Activated CD8-positive, alpha-beta memory T cell treated with anti-CD3 and anti-CD28 coated beads, Interleukin-2, amount 50 U/mL, for 1 hour (primary cell): Measurements from ENCODE around the gene FTO.
"Not testable (repeated sequence)": the region's sequence is repeated elsewhere in the genome, so short reads cannot be mapped to it uniquely, and the experiment has no call there.

Experiments used
- DNase-seq: peaks from one replicate; pipeline ENCODE4 v3.0.0-alpha.2; 2020; ENCODE audit errors: extremely low read depth

FTO gene

DNA sequence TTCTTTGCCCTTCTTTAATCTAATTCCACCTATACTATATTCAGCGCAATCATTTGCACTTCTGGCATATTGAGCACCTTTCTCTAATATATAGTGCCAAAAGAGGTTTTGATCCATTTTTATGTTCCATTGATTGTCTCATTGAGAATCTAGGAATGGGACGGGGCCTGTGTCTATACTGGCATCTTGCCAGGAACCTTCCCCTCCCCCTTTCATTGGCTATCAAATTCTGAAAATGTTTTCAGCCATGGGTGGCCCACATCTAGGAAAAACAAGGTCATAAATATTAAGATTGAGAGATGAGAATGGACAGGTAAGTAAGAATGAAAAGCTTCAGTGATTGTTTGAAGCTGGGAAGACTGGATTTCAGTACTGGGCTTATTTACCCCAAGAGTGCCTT lies 159.9 kb downstream of the FTO start:
- DNase-seq: no peak

DNA sequence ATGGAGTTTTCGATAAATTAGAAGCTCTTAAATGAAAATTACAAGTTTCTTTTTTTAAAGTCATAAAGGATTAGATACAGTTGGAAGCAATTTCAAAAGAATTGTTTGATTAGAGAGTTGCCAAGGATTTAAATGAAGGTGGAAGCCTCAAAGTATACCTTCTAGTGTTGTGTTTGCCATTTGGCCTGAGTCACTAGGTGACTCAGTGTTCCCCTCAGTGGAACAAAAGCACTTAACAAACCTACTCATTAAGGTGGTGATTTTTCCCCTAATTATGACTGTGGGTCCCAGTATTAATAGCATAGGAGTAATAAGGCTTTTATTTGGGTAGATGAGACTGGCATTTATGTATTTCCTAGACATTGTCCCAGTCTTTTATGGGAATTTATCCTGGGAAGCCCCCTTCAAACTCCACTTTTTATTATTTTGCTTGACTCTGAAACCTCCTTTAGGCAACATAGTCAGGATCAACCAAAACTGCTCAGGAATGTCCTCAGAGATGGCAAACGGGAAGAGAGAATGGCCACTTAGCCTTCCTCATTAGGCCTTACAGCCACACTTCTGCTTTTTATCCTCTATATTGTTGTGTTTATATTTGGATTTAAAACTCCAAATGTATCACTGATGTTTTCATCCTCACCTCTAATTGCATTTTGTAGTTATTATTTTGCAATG lies 161.0 kb downstream of the FTO start:
- DNase-seq: no peak

DNA sequence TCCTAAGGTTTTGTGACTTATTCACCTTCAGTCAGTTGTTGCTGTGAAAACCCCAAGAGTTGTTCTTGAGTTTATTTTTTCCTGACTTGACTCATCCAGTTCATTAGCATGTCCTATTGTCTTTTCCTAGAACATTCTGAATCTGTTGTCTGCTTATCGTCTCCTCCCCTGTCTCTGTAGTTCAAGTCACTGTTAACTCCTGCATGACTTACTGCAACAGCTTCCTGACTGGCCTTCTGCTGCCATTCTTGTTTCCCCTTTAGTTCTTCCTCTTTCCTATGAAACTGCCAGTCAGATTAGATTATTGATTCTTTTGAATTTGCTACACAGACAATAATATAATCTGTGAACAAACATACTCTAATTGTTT lies 161.5 kb downstream of the FTO start:
- DNase-seq: no peak

DNA sequence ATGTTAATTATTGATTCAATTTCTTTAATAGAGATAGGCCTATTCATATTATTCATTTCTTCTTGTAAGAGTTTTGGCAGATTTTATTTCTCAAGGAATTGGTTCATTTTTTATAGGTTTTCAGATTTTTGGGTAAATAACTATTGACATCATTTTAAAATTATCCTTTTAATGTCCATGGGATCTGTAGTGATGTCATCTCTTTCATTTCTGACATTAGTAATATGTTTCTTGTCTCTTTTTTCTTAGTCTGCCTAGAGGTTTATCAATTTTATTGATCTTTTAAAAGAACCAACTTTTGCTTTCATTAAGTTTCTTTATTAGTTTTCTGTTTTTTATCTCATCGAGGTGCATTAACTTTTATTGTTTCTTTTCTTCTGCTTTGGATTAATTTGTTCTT lies 162.6 kb downstream of the FTO start:
- DNase-seq: no peak

DNA sequence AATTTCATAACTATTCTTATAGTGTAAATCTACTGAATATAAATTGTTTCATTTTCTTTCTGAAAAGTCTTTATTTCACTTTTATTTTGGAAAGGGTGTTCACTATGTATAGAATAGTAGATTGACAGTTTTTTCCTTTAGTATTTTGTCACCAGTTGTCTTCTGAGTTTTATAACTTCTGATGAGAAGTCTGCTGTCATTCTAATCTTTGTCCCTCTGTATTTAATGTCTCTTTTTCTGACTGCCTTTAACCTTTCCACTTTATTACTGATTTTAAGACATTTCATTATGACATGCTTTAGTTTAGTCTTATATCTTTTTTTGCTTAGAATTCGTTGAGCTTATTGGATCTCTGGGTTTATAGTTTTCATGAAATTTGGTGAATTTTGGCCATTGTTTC lies 166.9 kb downstream of the FTO start:
- DNase-seq: no peak

DNA sequence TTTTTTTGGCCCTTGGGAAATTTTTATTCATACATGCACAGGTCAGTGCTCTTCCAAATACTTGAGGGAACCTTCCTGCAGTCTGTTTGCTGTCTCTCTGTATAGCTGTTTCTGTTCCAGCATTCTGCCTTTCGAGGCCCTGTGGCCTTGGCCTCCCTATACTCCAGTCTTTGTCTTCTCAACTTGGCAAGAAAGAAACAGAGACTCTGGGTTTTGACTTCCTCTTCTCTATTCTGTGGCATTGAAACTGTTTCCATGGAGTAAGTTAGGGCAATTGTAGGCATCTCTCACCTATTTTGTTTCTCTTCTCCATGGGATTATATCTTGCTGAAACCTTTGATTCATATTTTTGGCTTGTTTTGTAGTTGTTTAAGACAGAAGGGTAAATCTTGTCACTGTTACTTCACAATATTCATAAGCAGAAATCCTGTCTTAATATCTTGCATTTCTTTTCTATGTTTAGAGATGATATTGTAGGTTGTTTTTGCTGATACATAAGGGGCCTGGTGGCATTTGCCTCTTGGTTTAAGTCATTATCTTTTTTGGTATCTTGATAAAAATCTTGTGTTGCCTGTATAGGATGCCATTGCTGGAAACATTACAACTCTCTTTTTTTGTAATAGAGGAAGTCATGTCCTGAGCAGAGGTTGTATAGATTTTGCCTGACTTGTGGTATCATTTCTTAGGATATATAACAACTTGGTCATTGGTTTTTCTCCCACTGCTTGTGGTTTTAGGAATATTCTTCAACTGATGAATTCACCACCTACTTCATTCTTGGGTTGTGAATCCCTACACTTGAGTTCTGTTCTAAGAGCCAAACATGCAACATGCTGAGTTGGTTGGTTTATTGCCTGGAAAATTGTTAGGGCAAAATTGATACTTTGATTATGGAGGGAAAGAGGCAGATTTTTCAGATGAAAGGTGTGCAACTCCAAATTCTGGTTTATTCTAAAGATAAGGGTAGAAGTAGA lies 168.6 kb downstream of the FTO start:
- no peak for DNase-seq

DNA sequence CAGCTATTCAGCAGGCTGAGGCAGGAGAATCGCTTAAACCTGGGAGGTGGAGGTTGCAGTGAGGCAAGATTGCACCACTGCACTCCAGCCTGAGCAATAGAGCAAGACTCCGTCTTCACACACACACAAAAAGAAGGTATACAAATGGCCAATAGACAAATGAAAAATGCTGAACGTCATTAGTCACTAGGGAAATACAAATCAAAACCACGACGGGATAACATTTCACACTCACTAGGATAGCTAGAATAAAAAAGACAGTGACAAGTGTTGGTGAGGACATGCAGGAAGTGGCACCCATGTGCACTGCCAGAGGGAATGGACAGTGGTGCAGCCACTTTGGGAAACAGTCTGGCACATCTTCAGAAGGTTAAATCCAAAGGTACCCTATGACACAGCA lies 172.9 kb downstream of the FTO start:
- no peak for DNase-seq

DNA sequence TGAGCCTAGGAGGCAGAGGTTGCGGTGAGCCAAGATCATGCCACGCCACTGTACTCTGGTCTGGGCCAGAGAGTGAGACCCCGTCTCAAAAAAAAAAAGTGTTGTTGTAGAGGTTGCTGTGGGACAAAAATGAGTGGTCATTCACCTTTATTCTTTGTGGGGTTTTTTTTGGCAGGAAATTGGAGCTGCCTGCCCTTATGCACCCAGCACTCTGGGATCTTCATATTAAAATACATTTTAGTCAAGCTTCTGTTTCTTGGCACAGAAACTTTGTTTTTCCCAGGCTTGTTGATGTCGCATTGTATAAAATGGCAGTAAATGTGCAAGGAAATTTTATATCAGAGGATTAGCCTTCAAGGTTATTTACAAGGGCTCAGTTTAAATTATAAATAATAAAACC lies 174.3 kb downstream of the FTO start:
- no peak for DNase-seq

DNA sequence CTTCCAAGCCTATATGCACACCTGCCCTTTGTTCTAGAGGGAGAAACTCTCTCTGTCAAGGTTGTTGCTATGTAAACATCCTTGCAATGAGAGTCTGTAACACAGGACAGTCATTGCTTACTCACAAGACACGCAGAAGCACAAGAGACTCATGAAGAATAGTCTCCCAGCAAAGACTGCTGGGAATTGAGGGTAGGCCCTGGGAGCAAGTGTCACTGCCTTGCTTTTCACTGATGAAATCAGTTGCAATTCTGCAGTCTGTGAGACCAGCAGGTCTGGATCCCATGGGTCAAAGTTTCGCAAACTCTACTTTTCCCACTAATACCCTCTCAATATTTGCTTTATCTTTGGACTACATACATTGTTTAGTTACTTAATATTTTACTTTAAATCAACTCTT lies 177.4 kb downstream of the FTO start:
- DNase-seq: no peak

DNA sequence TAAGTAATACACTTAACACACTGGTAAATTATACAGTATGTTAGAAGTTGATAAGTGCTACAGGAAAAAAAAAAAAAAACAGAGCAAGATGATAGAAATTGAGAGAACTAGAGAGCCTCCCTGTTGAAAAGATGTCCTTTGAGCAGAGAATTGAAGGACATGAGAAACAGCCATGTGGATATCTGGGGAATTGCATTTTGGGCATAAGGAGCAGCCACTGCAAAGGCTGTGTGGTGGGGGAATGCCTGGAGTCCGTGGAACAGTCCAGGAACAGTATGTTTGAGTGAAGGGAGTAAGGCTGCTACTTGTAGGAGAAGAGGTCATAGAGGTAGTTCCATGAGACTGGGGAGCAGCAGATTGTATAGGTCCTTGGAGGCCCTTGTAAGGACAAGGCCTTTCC lies 178.4 kb downstream of the FTO start:
- no peak for DNase-seq

DNA sequence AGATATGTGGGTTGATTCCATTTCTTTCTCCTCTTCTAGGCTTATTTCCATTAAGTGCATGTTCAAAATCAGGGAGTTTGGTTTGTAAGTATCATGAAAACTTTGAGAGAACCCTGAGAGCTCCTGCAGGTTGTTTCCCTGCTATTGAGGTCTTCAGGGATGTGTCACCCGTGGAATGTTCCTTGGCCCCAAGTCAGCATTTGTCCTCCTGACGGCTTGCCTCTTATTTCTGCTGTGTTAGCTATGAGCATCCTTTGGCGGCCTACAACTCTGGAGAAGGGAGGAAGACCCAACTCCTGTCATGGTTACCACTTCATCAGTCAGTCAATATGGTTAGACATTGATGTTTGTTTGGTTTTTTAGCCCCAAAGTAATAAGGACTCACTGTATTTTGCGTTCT lies 180.8 kb downstream of the FTO start:
- DNase-seq: no peak

DNA sequence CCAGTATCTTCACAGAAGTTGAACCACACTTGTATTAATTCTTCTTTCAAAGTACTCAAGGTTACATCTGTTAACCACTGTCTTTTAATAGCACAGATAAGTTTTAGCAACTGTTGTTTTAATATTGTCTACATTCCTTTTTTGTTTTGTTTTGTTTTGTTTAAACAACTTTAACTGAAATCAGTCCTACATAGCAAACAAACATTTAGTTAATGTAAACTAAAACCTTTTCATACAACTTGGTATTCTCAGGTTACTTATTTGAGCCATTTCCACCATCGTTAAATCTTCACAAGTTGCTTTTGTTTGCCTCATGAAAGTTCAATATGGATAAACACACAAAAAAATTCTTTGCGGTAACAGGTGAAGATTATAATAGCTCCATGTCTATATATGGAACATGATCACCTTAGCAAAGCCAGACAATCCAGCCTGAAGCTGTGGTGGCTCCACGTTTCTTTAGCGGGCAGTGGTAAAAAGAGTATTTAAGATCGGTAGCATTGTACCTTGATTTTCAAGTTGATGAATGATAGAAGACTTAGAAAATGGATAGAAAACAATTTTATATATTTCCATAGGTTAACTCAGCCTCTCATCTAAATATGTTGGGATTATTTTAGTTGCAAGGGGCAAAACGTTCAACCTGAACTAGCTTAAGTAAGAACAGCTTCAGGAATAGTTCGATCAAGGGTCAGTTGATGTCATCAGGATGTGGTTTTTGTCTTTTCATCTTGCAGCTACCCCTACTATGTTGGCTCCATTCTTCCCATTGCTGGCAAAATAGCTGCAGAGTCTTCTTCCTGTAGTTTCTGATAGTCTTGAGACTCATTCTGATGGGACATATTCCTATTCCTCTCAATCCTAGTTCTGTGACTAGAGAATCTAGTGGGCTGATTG lies 182.8 kb downstream of the FTO start:
- DNase-seq: no peak

DNA sequence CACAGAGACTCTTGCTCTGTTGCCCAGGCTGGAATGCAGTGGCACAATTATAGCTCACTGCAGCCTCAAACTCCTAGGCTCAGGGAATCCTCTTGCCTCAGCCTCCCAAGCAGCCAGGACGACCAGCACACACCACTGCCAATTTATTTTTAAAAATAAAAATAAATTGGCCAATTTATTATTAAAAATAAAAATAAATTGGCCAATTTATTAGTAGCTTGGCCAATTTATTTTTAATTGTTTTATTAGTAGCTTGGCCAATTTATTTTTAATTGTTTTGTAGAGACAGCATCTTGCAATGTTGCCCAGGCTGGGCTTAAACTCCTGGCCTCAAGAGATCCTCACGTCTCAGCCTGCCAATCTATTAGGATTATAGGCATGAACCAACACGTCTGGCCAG lies 184.3 kb downstream of the FTO start:
- DNase-seq: no peak

DNA sequence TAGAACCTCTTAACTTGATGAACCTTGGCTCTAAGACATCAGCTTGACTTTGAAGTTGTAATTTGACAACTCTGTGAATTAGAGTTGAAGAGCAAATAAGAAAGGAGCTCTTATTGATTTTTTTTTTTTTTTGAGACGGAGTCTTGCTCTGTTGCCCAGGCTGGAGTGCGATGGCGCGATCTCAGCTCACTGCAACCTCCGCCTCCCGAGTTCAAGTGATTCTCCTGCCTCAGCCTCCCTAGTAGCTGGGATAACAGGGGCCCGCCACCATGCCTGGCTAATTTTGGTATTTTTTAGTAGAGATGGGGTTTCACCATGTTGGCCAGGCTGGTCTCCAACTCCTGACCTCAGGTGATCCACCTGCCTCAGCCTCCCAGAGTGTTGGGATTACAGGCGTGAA lies 186.9 kb downstream of the FTO start:
- not testable (repeated sequence) for DNase-seq

DNA sequence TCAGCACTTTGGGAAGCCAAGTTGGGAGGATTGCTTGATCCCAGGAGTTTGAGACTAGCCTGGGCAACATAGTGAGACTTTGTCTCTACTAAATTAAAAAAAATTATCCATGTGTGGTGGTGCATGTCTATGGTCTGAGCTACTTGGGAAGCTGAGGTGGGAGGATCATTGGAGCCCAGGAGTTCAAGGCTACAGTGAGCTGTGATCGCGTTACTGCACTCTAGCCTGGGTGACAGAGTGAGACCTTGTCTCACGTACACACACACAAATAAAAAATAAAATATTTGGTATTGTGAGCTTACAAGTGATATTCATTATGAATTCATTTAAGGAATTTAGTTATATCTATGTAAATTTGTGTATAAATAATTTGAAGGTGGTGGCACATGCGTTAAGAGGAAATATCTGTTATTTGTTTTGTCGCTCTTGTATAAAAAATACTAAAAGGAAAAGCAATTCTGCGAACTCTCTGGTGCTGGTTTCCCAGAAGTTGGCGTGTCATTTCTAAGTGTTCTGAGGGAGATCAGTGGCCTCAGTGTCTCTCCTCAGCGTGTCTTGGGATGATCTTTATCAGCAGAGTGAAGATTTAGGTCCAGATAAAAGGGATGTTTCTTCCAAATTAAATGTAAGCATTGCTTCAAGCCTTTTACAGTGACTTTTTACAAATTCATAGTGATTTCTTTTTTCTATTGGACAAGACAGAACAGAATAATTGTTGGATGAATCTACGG lies 187.6 kb downstream of the FTO start:
- DNase-seq: no peak

DNA sequence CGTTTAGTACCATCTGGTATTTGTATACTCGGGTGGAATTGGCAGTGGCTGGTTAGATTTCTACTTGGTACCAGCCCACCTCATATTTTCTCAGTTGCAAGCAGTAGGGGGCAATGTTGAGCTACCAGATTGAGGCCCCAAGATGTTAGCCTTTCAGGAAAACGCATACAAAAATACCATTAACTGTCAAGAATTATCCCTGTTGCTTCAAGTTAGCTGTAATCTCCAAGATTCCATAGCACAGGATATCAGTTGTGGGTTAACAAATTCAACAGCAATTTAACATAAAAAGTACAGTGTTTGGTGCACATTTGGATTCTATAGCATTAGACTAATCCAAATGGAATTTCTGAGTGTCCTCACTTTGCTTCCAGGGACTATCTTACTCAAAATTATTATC lies 188.2 kb downstream of the FTO start:
- DNase-seq: no peak

DNA sequence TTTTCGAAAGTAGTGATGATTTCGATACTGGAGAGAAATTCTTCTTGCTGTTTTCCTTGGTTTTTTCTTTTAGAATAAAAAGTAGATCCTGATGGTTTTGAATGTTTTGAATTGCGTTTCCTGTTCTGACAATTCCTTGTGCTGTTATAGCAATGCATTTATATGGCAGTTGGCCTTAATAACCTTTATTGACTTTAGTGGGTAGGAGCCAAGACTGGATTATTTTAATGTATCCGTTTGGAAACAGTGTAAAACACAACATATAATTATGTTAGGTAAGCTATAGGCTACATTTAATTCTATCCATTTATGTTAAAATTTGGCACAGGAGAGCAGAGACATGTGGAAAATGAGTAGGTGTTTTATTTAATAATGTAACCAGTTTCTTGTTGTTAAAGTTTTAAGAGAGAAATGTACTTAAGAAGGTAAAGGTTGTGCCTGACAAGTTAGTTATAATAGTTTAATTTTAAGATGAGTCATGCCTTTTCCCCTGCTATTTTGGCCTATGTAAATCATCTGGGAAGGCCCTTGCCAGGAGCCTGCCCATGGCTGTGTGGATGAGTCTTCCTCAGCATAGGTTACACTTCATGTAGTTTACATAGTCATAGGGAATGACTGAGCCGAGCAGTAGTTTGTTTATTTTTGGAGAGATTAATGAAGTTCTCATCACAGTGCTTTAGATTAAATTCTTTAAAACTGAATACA lies 189.9 kb downstream of the FTO start:
- DNase-seq: no peak

DNA sequence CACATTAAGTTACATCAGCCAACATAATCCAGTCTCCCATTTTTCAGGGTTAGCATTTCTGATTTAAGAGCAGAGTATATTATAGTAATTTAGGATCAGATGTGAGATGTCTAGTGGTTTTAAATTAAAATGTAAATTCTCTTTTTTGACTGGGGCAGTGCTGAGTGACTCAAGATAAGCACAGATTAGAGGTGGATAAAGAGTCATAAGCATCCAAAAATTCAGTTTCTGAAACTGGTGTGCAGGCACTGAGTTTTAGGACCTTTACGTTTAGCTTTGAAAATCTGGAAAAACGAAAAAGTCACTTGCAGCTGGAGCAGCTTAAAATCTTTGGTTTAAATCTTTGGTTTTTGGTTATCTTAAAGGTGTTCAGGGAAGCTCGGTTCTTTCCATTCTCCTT lies 190.7 kb downstream of the FTO start:
- DNase-seq: no peak

DNA sequence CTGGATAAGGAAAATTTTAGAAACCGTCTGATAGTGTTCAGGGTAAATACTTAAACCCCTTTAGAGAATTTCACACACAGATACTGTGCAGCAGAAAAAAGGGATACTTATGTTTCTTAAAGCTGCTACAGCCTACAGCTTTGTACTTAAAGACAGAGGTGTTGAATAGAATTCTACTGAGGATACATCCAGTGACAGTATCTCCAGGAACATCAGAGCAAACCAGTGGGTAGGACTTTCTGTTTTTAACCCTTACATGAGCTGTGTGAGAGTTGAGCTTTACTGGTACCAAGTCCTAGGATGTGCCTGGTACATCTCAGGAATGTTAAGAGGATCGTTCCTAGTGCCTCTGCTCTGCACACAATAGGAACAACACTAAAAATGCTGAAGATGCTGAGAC lies 191.5 kb downstream of the FTO start:
- DNase-seq: no peak

DNA sequence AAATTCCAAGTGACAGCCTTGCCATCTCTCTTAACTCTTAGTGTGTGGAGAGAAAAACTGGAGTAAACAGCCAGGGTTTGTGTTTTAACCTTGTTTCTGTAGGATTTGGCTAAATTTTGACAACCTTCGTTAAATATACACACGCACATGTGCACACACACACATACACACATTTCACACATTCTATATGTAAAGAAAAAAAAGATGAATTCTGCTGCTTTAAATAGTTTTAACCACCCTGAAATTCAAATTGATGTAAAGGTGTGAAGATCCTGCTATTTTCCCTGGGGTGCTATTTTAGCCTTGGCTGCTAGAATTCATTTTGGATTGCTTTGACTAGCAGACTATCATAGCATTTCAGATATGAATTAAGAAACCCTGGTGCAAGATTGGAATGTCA lies 191.9 kb downstream of the FTO start:
- DNase-seq: no peak

DNA sequence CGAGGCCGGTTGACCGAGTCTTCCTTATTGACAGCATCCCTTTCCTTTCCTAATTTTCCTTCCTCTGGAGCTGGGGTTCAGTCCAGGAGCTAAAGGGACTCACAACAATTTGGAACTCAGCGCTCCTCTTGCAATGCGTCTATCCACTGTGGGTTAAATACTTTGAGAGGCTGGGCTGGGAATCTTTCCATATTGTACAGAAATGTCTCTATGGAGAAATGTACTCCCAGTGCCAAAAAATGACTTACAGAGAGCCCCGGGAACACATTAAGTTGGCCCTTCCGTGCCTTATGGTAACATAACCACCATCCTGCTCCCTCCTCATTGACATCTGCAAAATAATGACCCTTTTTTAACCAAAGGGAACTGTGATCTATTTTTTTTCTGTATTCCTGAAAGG lies 192.8 kb downstream of the FTO start:
- no peak for DNase-seq
